GM19240 (cell line): ENCODE data around the gene RPRM.
"Not testable (repeated sequence)": the region's sequence is repeated elsewhere in the genome, so short reads cannot be mapped to it uniquely, and the experiment has no call there.

Experiments
- DNase-seq: peaks from one replicate; pipeline ENCODE4 v3.0.0; 2011; ENCODE audit warnings: low spot score; ENCODE audit not compliant: insufficient read length

The RPRM gene

DNA sequence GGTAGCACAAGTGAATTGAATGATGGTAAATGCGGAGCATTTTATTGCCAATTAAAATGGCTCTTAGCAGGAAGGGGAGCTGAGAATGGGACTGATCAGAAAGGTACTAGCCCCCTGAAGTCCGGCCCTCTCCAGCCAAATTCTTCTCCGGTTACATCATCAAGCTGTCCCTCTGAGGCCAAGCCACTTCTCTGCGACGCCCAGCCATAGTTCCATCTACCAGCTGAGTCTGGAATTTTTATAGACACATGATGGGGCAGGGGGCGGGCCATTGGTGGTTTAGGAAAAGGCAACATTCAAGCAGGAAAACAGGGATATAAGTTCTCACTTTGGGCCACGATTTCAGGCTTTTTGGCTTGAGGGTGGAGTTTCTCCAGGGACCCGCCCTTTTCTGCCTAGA is 22.7 kb downstream of the RPRM start:
- no peak for DNase-seq

GRCh38 chr2:153455403-153455802 is 23.2 kb downstream of the RPRM start:
- DNase-seq, result no peak

- no peak for DNase-seq
Observed at GRCh38 chr2:153451611-153452010, 27.0 kb downstream of the RPRM start.

GRCh38 chr2:153443106-153443505 is 35.5 kb downstream of the RPRM start:
- DNase-seq, result no peak

DNA sequence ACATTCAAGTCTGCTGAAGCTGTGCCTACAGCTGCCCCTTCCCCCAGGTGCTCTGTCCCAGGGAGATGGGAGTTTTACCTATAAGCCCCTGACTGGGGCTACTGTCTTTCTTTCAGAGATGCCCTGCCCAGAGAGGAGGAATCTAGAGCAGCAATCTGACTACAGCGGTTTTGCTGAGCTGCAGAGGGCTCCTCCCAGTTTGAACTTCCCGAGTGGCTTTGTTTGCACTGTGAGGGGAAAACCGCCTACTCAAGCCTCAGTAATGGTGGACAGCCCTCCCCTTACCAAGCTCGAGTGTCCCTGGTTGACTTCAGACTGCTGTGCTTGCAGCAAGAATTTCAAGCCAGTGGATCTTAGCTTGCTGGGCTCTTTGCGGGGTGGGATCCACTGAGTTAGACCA is 35.9 kb downstream of the RPRM start:
- not testable (repeated sequence) for DNase-seq

DNA sequence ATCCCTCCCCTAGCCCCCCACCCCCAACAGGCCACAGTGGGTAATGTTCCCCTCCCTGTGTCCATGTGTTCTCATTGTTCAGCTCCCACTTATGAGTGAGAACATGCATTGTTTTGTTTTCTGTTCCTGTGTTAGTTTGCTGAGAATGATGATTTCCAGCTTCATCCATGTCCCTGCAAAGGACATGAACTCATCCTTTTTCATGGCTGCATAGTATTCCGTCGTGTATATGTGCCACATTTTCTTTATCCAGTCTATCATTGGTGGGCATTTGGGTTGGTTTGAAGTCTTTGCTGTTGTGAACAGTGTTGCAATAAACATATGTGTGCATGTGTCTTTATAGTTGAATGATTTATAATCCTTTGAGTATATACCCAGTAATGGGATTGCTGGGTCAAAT is 38.5 kb downstream of the RPRM start:
- not testable (repeated sequence) for DNase-seq

- DNase-seq, result no peak
Observed at GRCh38 chr2:153433403-153433802, 45.2 kb downstream of the RPRM start.

- DNase-seq, result no peak
Observed at GRCh38 chr2:153432381-153432780, 46.2 kb downstream of the RPRM start.

DNA sequence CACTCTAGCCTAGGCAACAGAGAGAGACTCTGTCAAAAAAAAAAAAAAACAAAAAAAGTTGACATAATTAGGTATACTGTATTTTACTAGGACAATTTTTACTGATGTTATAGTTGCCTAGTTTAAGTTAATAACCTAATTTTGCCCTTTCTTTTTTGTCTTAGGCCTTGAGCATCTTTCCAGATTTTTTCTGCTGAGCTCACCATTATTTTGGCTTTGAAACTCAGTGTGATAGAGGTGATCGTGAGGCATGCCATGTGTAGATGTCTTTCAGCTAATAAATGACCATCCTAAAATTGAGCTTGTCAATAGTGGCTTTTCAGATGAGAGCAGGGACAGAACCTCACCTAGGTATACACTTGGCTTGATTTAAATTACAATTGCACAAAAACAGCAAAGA is 47.4 kb downstream of the RPRM start:
- DNase-seq, result no peak
